Activated CD4-positive, alpha-beta T cell treated with anti-CD3 and anti-CD28 coated beads, Interleukin-10, Interleukin-2, amounts not matched to agents 100 ng/mL and 50 ng/mL, durations not matched to agents 16 hours and 8 hours (primary cell): Measurements from ENCODE around the gene CRBN.

Experiments used
- DNase-seq: peaks from one replicate; pipeline ENCODE4 v3.0.0-alpha.2; 2020

Gene CRBN

DNA sequence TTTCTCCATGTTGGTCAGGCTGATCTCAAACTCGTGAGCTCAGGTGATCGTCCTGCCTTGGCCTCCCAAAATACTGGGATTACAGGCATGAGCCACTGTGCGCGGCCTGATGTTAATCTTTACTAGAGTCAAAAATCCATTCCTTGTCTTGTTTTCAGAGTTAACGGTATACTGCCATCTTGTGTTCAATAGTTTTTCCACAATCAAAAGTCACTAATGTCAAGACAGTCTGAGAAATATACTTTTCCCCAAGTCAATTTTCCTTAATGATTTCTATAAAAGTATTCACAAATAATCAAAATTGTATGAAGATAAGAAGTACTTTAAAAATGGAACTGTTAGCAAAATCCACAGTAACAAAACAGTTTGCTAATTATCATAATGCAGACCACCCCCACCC is 8.5 kb downstream of the CRBN start:
- peak; percentile 32 for DNase-seq

DNA sequence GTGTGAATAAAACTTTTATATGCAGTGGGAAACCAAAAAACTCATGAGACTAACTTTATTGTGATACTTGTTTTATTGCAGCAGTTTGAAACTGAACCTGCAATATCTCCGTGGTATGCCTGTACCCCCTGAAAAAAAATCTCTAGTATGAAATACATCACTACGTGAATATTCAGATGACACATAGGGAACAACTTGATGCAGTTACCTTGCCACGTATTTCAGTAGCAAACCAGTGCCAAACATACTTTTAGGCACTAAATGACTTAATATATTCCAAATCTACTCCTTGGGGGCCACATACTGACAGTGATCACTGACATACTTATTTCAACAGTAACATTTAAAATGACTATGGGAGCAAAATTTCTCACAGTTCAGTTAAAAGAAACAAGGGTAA is 13.8 kb downstream of the CRBN start:
- DNase-seq, result no peak

GRCh38 chr3:3165241-3165640 is 14.2 kb downstream of the CRBN start:
- DNase-seq, result peak; percentile 48

GRCh38 chr3:3160826-3161225 is 18.7 kb downstream of the CRBN start:
- no peak for DNase-seq

GRCh38 chr3:3157484-3157883 is 22.0 kb downstream of the CRBN start:
- DNase-seq, result no peak

- DNase-seq, result no peak
Observed at GRCh38 chr3:3154879-3155610, 24.4 kb downstream of the CRBN start.

GRCh38 chr3:3151513-3151912 is 28.0 kb downstream of the CRBN start:
- no peak for DNase-seq

DNA sequence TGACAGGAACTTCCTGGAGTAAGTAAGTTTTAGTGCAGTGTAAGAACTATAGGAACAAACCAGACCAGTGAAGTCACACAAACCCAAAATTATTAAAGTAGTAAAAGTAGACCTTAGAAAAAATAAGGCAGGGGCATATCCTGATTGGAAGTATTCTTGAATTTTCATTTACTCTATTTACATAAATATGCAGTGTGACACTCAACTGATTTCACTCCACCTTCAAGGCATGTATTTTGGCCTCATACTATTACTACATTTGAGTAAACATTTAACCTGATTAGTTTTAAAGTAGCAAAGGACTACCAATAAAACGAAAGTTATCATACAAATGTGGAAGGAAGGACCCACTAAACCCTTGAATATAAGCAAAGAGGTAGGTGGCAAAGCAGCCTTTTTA is 29.9 kb downstream of the CRBN start:
- no peak for DNase-seq

- DNase-seq, result no peak
Observed at GRCh38 chr3:3145831-3146230, 33.7 kb downstream of the CRBN start.

GRCh38 chr3:3141939-3142338 is 37.6 kb downstream of the CRBN start:
- peak; percentile 29 for DNase-seq

DNA sequence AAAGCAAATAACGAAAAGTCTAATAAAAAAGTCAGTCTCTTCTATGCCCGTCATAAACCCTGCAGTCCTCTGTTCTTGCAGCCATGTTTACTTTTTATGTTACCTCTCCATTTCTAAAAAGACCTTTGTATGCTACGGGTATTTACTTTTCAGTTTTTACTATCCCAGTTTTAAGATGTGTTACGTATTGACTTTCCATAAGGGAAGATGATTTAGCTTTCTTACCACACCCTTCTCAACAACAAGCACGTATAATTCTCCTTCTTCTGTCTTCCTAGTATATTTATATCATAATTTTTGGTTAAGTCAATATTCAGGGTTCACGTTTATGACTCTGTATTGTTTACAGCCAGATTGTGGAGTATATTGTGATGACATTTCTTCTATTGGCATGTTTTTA is 42.0 kb downstream of the CRBN start:
- no peak for DNase-seq

- peak; percentile 17 for DNase-seq
Observed at GRCh38 chr3:3134750-3135448, 44.6 kb downstream of the CRBN start.

GRCh38 chr3:3133500-3133899 is 46.0 kb downstream of the CRBN start:
- DNase-seq, result no peak

DNA sequence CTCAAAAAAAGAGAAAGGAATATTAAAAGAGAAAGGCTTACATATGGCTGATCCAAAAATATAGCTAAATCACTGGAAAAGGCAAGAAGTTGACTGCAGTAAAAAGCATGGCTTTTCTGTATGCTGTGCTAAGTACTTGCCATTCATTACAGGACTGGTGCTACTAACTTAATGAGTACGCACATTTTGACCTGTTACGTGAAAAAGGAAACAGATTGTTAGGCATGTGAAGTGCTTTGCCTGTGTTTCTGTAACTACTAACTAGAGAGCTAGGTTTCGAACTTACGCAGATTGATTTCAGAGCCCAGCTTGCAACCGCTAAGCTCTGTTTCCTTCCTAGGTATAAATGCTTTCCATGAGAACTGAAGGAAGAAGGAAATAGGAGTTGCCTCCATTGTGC is 49.9 kb downstream of the CRBN start:
- peak; percentile 58 for DNase-seq

GRCh38 chr3:3127432-3128010 is 52.0 kb downstream of the CRBN start:
- DNase-seq, result peak; percentile 59

- peak; percentile 96 for DNase-seq
Observed at GRCh38 chr3:3126477-3127431, 52.7 kb downstream of the CRBN start, which contains the start of gene TRNT1. TRNT1 (plus strand) TSS chr3:3126940; CDS start chr3:3129041, 2,101 bp downstream.

- DNase-seq, result no peak
Observed at GRCh38 chr3:3125977-3126376, 53.5 kb downstream of the CRBN start.

DNA sequence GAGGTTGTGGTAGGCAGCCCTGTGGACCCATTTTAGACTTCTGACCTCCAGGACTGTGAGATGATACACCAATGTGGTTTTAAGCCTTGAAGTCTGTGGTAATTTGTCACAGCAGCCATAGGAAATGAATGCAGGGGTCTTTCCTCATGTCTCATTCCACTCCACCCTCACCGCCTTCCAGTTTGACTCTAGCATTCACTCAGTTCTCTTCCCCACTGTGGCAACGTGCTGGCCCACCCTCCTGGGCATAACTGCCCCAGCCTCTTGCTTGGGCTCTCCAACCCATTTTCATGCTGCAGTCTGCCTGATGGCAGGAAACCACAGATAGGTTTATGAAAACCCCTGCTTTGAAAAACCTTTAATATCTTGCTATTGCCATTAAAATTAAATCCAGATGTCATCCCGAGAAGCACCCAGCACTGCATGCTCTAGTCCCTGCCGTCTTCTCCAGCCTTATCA is 60.1 kb downstream of the CRBN start:
- peak; percentile 68 for DNase-seq

- no peak for DNase-seq
Observed at GRCh38 chr3:3117651-3118050, 61.8 kb downstream of the CRBN start.

DNA sequence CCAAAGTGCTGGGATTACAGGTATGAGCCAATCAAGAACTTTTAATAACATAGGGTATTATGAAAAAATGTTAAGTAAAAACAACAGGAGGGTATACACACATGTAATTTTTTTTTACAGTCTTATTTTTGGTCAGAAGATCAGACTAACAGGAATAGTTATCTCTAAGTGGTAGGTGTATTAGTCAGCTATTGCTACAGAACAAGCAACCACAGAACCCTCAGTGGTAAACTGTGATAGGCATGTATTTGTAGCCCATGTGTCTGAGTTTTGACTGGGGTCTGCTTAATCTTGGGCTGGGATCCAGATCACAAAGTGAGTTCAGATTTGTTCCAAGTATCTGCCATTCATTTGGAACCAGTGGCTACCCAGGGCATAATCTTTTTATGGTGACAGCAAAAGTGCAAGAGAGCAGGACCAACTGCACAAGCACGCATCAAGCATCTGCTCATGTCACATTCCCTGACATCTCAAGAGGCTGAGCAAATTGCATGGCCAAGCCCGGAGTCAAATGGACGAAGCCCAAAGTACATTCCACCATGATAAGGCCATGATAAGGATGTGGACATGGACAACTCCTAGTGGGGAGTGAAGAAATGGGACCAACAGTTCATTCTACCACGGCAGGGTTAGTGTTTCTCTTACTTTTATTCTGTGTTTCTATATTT is 66.3 kb downstream of the CRBN start:
- DNase-seq, result no peak

DNA sequence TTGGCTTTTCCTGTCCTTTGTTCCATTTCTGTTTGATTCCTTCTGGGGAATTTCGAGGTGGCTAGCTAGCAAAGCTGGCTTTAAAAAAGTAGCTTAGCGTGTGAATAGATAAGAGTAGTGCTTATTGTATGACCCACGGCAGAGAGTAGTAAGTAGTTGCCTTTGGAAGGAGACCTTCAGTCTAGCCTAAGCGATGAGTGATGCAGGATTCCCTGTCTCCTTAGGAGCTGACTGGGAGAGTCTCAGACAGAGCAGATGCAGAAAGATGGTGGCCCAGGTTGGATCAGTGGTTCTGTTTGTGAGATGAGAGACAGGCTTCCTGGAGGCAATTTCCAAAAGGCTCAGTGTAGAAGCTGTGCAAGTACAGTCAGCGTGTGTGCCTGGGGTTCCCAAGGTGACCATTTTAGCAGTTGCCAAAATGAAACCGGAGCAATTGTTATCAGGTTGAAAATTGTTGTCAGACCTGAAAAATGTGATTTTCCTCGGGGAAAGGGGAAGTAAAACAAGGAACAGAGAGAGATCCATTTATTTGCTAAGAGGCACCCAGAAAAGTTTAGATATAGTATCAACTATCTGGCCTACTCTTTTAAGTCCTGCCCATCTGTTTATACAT is 68.6 kb downstream of the CRBN start:
- no peak for DNase-seq

DNA sequence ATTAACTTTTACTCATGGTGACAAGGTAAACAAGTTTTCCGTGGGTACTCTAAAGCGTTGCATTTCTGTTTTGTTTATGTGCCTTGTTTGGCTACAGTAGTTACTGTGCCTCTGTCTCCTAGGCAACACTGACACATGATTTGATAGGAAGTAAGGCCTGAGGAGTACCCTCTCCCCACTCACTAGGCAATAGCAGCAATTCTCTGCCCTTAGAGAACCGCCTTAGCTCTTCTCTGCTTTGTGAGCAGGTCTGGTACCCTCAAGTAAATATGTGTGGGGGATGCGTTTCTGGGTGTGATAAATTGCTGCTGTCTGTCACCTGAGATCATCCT is 69.2 kb downstream of the CRBN start, which contains the start of gene IL5RA:
Gene IL5RA (minus strand): TSS at position 76 of the 332 bp plus-strand sequence. CDS start 5,390 bp downstream, outside the sequence.
- peak; percentile 36 for DNase-seq
